Measurements from ENCODE around the gene NRG3. TPM values are rescaled to one million over a fixed set of nuclear protein-coding genes. Genes with fewer than 3 reads are reported as not detected.

Gene NRG3
- total and polyA plus RNA-seq, 2 donors (not counting 1 experiment from before 2014, with no cell fraction given), result 0.06 TPM; not detected in 1

- H3K9me3 Mint-ChIP-seq (ENCODE audit: insufficient read depth), result peaks cover 4% of the 10 kb centered on the region
- TF ChIP-seq EZH2 (IDR thresholded peaks at IDR 0.05; ENCODE audit: borderline replicate concordance, insufficient read depth, low read depth, low read length, poor library complexity, severe bottlenecking) (no peak), CTCF (IDR thresholded peaks at IDR 0.05) (no peak)
- 76% methylated on average over 4 of the region's 5 CpGs for WGBS (ENCODE audit: insufficient coverage)
Measured at GRCh38 chr10:82980321-82980720, 1105.3 kb downstream of the NRG3 start.

GRCh38 chr10:82981137-82981723 lies 1106.2 kb downstream of the NRG3 start:
- no peaks in the 10 kb centered on the region for H3K4me1 Mint-ChIP-seq
- 93% methylated on average over 5 of the region's 6 CpGs for WGBS (ENCODE audit: insufficient coverage)
- H3K27me3 Mint-ChIP-seq, result no peaks in the 10 kb centered on the region
- Histone ChIP-seq H3K36me3 (replicated peaks in 1 of 2; ENCODE audit: control extremely low read depth in 1 of 2, control insufficient read depth in 1 of 2, extremely low read depth in 1 of 2, insufficient read depth in 2 of 2, low read length in 1 of 2) (no peaks in the 10 kb centered on the region), H3K27ac (ENCODE audit: low read length in 2 of 2) (no peak overlapping the region), H3K4me1 (ENCODE audit: control insufficient read depth in 2 of 2, insufficient read depth in 2 of 2, low read length in 2 of 2) (no peaks in the 10 kb centered on the region), H3K4me3 (ENCODE audit: control extremely low read depth in 1 of 5, extremely low read depth in 1 of 5, insufficient read depth in 1 of 5, low read depth in 2 of 5, low read length in 4 of 5) (no peak overlapping the region), H3K79me2 (ENCODE audit: control insufficient read depth, insufficient read depth, low read length) (no peaks in the 10 kb centered on the region), H3K9ac (ENCODE audit: low read length) (no peak overlapping the region), H3K9me3 (ENCODE audit: control extremely low read depth in 1 of 3, control insufficient read depth in 2 of 3, insufficient read depth in 1 of 3, low read length in 2 of 3) (no peaks in the 10 kb centered on the region), H3K27me3 (replicated peaks in 1 of 4; ENCODE audit: control extremely low read depth in 1 of 4, control insufficient read depth in 3 of 4, insufficient read depth in 4 of 4, low read length in 3 of 4) (no peaks in the 10 kb centered on the region), H2AFZ (ENCODE audit: insufficient read depth, low read depth, low read length, poor library complexity, severe bottlenecking) (no peak overlapping the region), H4K20me1 (ENCODE audit: control insufficient read depth, insufficient read depth, low read length, poor library complexity, severe bottlenecking) (no peaks in the 10 kb centered on the region), H3K4me2 (replicated peaks; ENCODE audit: low read depth, low read length, poor library complexity, severe bottlenecking) (no peak overlapping the region)
- intact Hi-C loops (cut with micrococcal nuclease), result no loop called here
- no peak overlapping the region for H3K4me3 Mint-ChIP-seq
- CTCF ChIA-PET, result no interaction called here
- POLR2A ChIA-PET, result no interaction called here
- DNase-seq, result no peak
- H3K27ac Mint-ChIP-seq, result no peak overlapping the region
- peaks cover 7% of the 10 kb centered on the region for H3K9me3 Mint-ChIP-seq (ENCODE audit: insufficient read depth)
- TF ChIP-seq EZH2 (IDR thresholded peaks at IDR 0.05; ENCODE audit: borderline replicate concordance, insufficient read depth, low read depth, low read length, poor library complexity, severe bottlenecking) (no peak), CTCF (IDR thresholded peaks at IDR 0.05) (no peak)
- no peak for ATAC-seq (ENCODE audit: low read depth)

More at GRCh38 chr10:82980321-82980720, 1105.3 kb downstream of the NRG3 start:
- Histone ChIP-seq H3K27ac (ENCODE audit: low read length in 2 of 2) (no peak overlapping the region), H3K9ac (ENCODE audit: low read length) (no peak overlapping the region), H3K27me3 (replicated peaks in 1 of 4; ENCODE audit: control extremely low read depth in 1 of 4, control insufficient read depth in 3 of 4, insufficient read depth in 4 of 4, low read length in 3 of 4) (no peaks in the 10 kb centered on the region), H3K4me3 (ENCODE audit: control extremely low read depth in 1 of 5, extremely low read depth in 1 of 5, insufficient read depth in 1 of 5, low read depth in 2 of 5, low read length in 4 of 5) (no peak overlapping the region), H3K79me2 (ENCODE audit: control insufficient read depth, insufficient read depth, low read length) (no peaks in the 10 kb centered on the region), H3K9me3 (ENCODE audit: control extremely low read depth in 1 of 3, control insufficient read depth in 2 of 3, insufficient read depth in 1 of 3, low read length in 2 of 3) (no peaks in the 10 kb centered on the region), H2AFZ (ENCODE audit: insufficient read depth, low read depth, low read length, poor library complexity, severe bottlenecking) (no peak overlapping the region), H3K36me3 (replicated peaks in 1 of 2; ENCODE audit: control extremely low read depth in 1 of 2, control insufficient read depth in 1 of 2, extremely low read depth in 1 of 2, insufficient read depth in 2 of 2, low read length in 1 of 2) (no peaks in the 10 kb centered on the region), H3K4me2 (replicated peaks; ENCODE audit: low read depth, low read length, poor library complexity, severe bottlenecking) (no peak overlapping the region), H4K20me1 (ENCODE audit: control insufficient read depth, insufficient read depth, low read length, poor library complexity, severe bottlenecking) (no peaks in the 10 kb centered on the region), H3K4me1 (ENCODE audit: control insufficient read depth in 2 of 2, insufficient read depth in 2 of 2, low read length in 2 of 2) (no peaks in the 10 kb centered on the region)
- Mint-ChIP-seq H3K4me3 (no peak overlapping the region), H3K27me3 (no peaks in the 10 kb centered on the region), H3K4me1 (no peaks in the 10 kb centered on the region), H3K27ac (no peak overlapping the region)
- no peak for DNase-seq
- POLR2A ChIA-PET, result no interaction called here
- CTCF ChIA-PET, result no interaction called here
- ATAC-seq (ENCODE audit: low read depth), result no peak
- intact Hi-C loops (cut with micrococcal nuclease), result no loop called here
